WI38 (cell line): ENCODE results near the gene ATP1A4.

Experiments used
- H3K4me3 ChIP-seq: 2 replicates; pipeline ENCODE4 v1.5.1; 2011; ENCODE audit warnings: low read depth, mild to moderate bottlenecking, control low read depth, low read length
- CTCF ChIP-seq: IDR thresholded peaks from 2 replicates; pipeline ENCODE4 v1.5.1; 2012; ENCODE audit warnings: low read depth, mild to moderate bottlenecking, control low read depth, low read length

The ATP1A4 gene

GRCh38 chr1:160204526-160205241, 53.3 kb downstream of the ATP1A4 start:
- no peak for TF ChIP-seq CTCF
- peak overlapping the region; percentile 49 for H3K4me3 ChIP-seq

GRCh38 chr1:160205242-160206035, 54.0 kb downstream of the ATP1A4 start, which contains the start of gene PEA15:
Gene PEA15 (plus strand): TSS chr1:160205384. CDS start chr1:160211545, 6,161 bp downstream.
- peak within 1 kb of the TSS; percentile 96 for H3K4me3 ChIP-seq
- TF ChIP-seq CTCF = no peak

- peak overlapping the region; percentile 96 for H3K4me3 ChIP-seq
- TF ChIP-seq CTCF = no peak
These were observed 54.6 kb downstream of the ATP1A4 start for GRCh38 chr1:160206036-160206389.

- peak overlapping the region; percentile 96 for H3K4me3 ChIP-seq
- no peak for TF ChIP-seq CTCF
These were observed 55.2 kb downstream of the ATP1A4 start for GRCh38 chr1:160206421-160207117.

GRCh38 chr1:160207118-160207650, 55.8 kb downstream of the ATP1A4 start:
- peak overlapping the region; percentile 96 for H3K4me3 ChIP-seq
- no peak for TF ChIP-seq CTCF

- no peak for TF ChIP-seq CTCF
- peak overlapping the region; percentile 17; the same call in 1 of the 2 replicates for H3K4me3 ChIP-seq
These were observed 56.6 kb downstream of the ATP1A4 start for GRCh38 chr1:160207771-160208556.
